ENCODE data around the gene JMJD7.

The JMJD7 gene

DNA sequence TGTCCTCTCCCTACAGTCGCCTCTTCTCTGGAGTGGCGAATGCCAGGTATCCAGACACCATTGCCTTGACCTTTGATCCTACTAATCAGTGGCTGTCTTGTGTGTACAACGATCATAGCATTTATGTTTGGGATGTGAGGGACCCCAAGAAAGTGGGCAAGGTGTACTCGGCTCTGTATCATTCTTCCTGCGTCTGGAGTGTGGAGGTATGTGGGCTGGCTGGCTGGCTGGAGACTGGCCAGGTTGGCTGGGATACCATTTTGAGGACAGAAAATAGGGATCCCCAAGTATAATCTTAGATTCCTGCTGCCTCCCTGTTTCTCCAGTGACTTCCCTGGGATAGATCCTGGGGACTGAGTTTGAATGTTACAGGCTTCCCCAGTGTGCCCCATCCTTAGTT, 13.4 kb upstream of the JMJD7 start:
- no peak for DNase-seq (ENCODE audit: extremely low read depth, low read depth)
- TF ChIP-seq, protein P1, sequence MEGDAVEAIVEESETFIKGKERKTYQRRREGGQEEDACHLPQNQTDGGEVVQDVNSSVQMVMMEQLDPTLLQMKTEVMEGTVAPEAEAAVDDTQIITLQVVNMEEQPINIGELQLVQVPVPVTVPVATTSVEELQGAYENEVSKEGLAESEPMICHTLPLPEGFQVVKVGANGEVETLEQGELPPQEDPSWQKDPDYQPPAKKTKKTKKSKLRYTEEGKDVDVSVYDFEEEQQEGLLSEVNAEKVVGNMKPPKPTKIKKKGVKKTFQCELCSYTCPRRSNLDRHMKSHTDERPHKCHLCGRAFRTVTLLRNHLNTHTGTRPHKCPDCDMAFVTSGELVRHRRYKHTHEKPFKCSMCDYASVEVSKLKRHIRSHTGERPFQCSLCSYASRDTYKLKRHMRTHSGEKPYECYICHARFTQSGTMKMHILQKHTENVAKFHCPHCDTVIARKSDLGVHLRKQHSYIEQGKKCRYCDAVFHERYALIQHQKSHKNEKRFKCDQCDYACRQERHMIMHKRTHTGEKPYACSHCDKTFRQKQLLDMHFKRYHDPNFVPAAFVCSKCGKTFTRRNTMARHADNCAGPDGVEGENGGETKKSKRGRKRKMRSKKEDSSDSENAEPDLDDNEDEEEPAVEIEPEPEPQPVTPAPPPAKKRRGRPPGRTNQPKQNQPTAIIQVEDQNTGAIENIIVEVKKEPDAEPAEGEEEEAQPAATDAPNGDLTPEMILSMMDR (IDR thresholded peaks at IDR 0.05; ENCODE audit: low read depth, low read length): no peak

DNA sequence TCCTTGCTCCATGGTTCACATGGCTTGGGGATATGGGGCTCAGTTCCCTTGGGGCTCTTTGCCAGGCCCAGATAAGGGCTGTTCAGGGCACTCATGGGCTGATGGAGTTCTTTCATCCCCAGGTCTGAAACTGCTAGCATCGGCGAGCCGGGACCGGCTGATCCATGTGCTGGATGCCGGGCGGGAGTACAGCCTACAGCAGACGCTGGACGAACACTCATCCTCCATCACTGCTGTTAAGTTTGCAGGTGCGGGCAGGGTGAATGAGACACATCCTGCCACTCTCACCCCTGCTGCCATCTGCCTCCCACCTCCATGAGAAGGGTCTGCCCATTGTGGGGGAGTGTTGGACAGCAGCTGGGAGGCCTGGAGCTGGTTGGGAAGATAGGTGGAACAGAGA, 11.1 kb upstream of the JMJD7 start:
- DNase-seq (ENCODE audit: extremely low read depth, low read depth): no peak
- TF ChIP-seq, protein P1 (IDR thresholded peaks at IDR 0.05; ENCODE audit: low read depth, low read length): no peak

DNA sequence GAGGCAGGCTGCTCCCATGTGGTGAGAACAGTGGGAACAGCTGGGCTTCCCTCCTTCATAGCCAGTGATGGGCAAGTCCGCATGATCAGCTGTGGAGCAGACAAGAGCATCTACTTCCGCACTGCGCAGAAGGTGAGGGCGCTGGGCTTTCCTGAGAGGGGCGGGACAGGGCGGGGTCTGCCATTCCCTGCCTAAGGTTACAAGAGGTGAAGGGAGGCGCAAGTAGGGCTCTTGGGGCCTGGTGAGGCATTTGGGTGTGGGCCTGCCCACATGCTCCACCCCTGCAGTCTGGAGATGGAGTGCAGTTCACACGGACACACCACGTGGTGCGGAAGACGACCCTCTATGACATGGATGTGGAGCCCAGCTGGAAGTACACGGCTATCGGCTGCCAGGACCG, 10.6 kb upstream of the JMJD7 start:
- TF ChIP-seq, protein P1 (IDR thresholded peaks at IDR 0.05; ENCODE audit: low read depth, low read length): no peak

DNA sequence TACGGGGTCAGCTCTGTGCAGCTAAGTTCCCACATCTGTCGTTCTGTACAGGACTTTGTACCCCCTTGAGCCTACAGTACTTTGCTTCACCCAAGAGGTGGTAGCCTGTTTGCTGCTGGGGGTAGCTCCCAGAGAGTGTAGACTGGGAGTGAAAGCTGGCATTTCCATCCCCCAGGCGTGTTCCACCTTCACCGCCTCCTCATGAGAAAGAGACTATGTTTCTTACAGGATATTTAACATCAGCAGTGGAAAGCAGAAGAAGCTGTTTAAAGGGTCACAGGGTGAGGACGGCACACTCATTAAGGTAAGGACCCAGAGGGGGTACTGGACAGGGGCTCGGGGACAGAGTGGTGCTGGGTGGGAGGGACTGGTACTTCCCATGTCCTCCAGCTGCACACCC, 10.1 kb upstream of the JMJD7 start:
- TF ChIP-seq, protein P1 (IDR thresholded peaks at IDR 0.05; ENCODE audit: low read depth, low read length): no peak
- no peak for DNase-seq (ENCODE audit: extremely low read depth, low read depth)

More for the DNA sequence above, 10.6 kb upstream of the JMJD7 start:
- DNase-seq (ENCODE audit: extremely low read depth, low read depth): no peak

DNA sequence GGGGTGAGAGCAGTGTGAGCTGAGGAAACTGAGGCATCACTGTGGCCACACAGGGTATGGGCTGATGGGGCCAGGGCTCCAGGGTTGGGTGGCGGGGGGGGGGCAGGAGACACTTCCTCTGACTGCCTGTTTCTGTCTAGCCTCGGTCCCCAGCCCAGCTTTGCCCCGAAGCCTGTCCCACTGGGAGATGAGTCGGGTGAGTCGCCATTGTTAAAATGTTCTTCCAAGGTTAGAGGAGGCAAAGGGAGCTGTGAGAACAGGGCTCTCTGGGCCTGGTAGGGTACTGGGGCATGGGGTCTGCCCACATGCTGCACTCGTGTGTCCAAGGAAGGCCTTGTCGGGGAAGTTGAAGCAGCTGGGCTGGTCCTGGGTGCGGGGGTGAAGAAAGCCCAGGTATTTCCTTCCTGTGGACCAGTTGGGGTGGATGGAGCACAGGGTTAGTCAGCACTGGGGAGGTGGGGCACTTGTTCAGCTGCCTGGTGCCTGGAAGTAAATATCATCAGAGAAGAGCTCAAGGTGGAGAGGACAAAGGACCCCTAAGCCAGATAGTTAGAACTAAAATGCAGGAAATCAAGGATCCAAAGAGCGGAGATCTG, 8.3 kb upstream of the JMJD7 start:
- no peak for DNase-seq (ENCODE audit: extremely low read depth, low read depth)
- TF ChIP-seq, protein P1 (IDR thresholded peaks at IDR 0.05; ENCODE audit: low read depth, low read length): no peak

DNA sequence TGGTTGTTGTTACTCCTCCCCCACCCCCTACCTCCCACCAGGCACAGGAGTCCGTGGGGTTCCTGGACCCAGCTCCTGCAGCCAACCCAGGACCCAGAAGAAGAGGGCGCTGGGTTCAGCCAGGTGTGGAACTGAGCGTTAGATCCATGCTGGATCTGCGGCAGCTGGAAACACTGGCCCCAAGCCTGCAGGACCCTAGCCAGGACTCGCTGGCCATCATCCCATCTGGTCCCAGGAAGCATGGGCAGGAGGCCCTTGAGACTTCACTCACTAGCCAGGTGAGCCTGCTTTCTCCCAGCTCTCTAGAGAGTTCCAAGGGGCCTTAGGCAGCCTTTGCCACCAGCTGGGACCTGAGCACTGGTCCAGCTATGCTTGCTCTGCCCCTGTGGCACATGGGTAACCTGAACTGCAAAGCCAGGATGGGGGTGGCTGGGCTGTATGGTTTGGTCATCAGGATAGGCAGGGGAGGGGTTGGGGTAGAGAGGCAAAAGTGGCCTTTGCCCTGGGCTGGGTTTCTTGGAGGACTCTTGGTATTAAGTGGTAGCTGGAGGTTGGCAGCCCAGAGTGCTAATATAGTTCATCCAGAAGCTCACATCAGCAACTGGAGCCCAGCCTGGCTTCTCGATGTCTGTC, 7.0 kb upstream of the JMJD7 start:
- TF ChIP-seq, protein P1 (IDR thresholded peaks at IDR 0.05; ENCODE audit: low read depth, low read length): no peak

DNA sequence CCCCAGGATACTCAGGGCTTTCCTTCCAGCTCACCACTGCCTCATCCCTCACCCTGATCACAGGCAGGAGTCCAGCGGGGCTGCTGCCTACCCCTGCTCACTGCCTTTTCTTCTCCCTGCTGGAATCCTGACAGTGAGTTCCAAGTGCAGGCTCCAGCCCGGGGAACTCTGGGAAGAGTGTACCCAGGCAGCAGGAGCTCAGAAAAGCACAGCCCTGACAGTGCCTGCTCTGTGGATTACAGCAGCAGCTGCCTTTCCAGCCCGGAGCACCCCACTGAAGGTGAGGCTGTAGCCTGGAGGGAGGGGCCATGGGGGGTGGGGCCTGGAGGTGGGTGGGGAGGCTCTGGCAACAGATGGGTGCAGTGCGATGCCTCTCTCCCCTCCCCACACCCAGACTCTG, 6.1 kb upstream of the JMJD7 start:
- no peak for DNase-seq (ENCODE audit: extremely low read depth, low read depth)
- TF ChIP-seq, protein P1 (IDR thresholded peaks at IDR 0.05; ENCODE audit: low read depth, low read length): no peak

More for the DNA sequence above, 7.0 kb upstream of the JMJD7 start:
- no peak for DNase-seq (ENCODE audit: extremely low read depth, low read depth)

All from AG09319 (cell line).